ENCODE measurements around the gene CALN1. TPM values are rescaled to one million over a fixed set of nuclear protein-coding genes. Genes with fewer than 3 reads are reported as not detected.

CALN1 gene
- total and polyA plus RNA-seq, 7 donors: under 0.01 TPM; not detected in 5

DNA sequence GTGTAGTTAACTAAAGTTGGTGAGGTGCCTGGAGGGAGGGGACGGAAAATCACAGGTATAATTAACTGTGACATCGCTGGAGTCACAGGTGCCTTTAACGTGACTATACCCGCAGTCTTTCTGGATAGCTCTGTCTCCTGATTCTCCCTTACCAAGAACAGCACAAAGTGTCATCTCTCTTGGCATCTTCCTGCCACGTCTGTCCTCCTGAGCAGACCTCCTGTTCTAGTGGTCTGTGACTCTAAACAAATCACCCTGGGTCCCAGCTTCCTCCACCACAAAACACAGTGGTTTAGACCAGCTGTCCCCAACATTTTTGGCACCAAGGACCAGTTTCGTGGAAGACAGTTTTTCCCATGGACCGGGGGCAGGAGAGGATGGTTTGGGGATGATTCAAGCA is 90.5 kb downstream of the CALN1 start:
- H3K9me3 ChIP-seq: no peaks in the 10 kb centered on the region
- no peak overlapping the region for H3K27ac ChIP-seq
- H3K4me3 ChIP-seq: no peak overlapping the region
- H3K27me3 ChIP-seq: no peaks in the 10 kb centered on the region
- TF ChIP-seq POLR2A (IDR thresholded peaks at IDR 0.05) (no peak), EP300 (IDR thresholded peaks at IDR 0.05) (no peak), POLR2AphosphoS5 (IDR thresholded peaks at IDR 0.05) (no peak)
- TF ChIP-seq, protein P1, sequence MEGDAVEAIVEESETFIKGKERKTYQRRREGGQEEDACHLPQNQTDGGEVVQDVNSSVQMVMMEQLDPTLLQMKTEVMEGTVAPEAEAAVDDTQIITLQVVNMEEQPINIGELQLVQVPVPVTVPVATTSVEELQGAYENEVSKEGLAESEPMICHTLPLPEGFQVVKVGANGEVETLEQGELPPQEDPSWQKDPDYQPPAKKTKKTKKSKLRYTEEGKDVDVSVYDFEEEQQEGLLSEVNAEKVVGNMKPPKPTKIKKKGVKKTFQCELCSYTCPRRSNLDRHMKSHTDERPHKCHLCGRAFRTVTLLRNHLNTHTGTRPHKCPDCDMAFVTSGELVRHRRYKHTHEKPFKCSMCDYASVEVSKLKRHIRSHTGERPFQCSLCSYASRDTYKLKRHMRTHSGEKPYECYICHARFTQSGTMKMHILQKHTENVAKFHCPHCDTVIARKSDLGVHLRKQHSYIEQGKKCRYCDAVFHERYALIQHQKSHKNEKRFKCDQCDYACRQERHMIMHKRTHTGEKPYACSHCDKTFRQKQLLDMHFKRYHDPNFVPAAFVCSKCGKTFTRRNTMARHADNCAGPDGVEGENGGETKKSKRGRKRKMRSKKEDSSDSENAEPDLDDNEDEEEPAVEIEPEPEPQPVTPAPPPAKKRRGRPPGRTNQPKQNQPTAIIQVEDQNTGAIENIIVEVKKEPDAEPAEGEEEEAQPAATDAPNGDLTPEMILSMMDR (IDR thresholded peaks at IDR 0.05): no peak
- 74 to 82% methylated on average over 7 of the region's 7 CpGs for WGBS, 2 donors
- H3K4me1 ChIP-seq: no peaks in the 10 kb centered on the region
- H3K36me3 ChIP-seq: no peaks in the 10 kb centered on the region
- DNase-seq: no peak
- intact Hi-C loops (cut with DNase I): no loop called here

DNA sequence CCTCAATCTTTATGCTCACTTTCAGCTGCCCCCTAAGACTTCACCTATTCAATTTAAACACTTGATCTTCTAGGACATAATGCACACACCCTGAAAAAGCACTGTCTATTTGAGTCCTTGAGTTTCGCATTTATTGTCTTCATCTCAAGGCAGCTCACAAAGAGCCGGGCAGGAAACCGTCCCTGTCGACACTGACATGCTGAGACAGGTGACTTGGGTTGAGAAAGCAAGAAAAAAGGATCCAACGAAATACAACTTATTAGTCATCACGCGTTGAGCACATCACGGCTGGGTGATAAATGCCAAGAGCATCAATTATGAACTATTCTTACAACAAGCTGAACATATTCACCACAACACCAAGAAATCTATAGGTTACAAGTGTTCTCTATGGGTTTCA is 91.1 kb downstream of the CALN1 start:
- no peak for DNase-seq
- Histone ChIP-seq H3K9me3 (no peaks in the 10 kb centered on the region), H3K27ac (no peak overlapping the region), H3K27me3 (no peaks in the 10 kb centered on the region), H3K4me1 (no peaks in the 10 kb centered on the region), H3K36me3 (no peaks in the 10 kb centered on the region), H3K4me3 (no peak overlapping the region)
- TF ChIP-seq EP300 (IDR thresholded peaks at IDR 0.05) (no peak), POLR2AphosphoS5 (IDR thresholded peaks at IDR 0.05) (no peak)
- WGBS, 2 donors: 85 to 87% methylated on average over 8 of the region's 8 CpGs
- intact Hi-C loops (cut with DNase I): no loop called here

- Histone ChIP-seq H3K27me3 (no peaks in the 10 kb centered on the region), H3K36me3 (no peaks in the 10 kb centered on the region), H3K27ac (no peak overlapping the region), H3K4me1 (no peaks in the 10 kb centered on the region), H3K4me3 (no peak overlapping the region), H3K9me3 (no peaks in the 10 kb centered on the region)
- intact Hi-C loops (cut with DNase I): no loop called here
- DNase-seq: no peak
- TF ChIP-seq, protein P1 (IDR thresholded peaks at IDR 0.05): no peak
- no peak for TF ChIP-seq EP300 (IDR thresholded peaks at IDR 0.05)
- no peak for TF ChIP-seq POLR2A (IDR thresholded peaks at IDR 0.05)
- TF ChIP-seq POLR2AphosphoS5 (IDR thresholded peaks at IDR 0.05): no peak
- 42 to 44% methylated on average over 2 of the region's 2 CpGs for WGBS, 2 donors
These were observed 94.8 kb downstream of the CALN1 start for GRCh38 chr7:72317341-72317740.

DNA sequence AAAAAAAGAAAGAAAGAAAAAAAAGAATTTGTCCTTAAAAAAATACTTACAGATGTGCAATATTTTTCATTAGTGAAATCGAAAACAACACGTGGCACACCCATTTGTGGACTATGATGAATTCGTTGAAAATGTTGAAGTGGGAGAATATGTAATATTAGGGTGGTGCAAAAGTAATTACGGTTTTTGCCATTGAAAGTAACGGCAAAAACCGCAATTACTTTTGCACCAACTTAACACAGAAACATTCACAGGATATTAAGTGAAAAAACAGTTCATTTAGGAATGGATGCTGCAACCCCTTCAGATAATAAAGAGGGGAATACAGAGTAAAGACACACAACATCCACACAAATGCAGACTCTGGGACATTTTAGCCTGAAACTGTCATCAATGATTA is 96.0 kb downstream of the CALN1 start:
- no peak overlapping the region for H3K27ac ChIP-seq
- WGBS, 2 donors: 88 to 90% methylated on average over 6 of the region's 6 CpGs
- H3K4me3 ChIP-seq: no peak overlapping the region
- no peak for DNase-seq
- no peaks in the 10 kb centered on the region for H3K9me3 ChIP-seq
- H3K27me3 ChIP-seq: no peaks in the 10 kb centered on the region
- H3K36me3 ChIP-seq: no peaks in the 10 kb centered on the region
- intact Hi-C loops (cut with DNase I): no loop called here
- TF ChIP-seq POLR2A (IDR thresholded peaks at IDR 0.05) (no peak), POLR2AphosphoS5 (IDR thresholded peaks at IDR 0.05) (no peak)
- no peaks in the 10 kb centered on the region for H3K4me1 ChIP-seq

- H3K36me3 ChIP-seq: no peaks in the 10 kb centered on the region
- H3K27ac ChIP-seq: no peak overlapping the region
- no peaks in the 10 kb centered on the region for H3K9me3 ChIP-seq
- no peak for TF ChIP-seq POLR2AphosphoS5 (IDR thresholded peaks at IDR 0.05)
- TF ChIP-seq, protein P1 (IDR thresholded peaks at IDR 0.05): no peak
- no peak overlapping the region for H3K4me3 ChIP-seq
- DNase-seq: no peak
- no peaks in the 10 kb centered on the region for H3K27me3 ChIP-seq
- intact Hi-C loops (cut with DNase I): no loop called here
- H3K4me1 ChIP-seq: no peaks in the 10 kb centered on the region
- WGBS, 2 donors: 69 to 76% methylated on average over 5 of the region's 5 CpGs
These were observed 98.2 kb downstream of the CALN1 start for GRCh38 chr7:72313906-72314305.

DNA sequence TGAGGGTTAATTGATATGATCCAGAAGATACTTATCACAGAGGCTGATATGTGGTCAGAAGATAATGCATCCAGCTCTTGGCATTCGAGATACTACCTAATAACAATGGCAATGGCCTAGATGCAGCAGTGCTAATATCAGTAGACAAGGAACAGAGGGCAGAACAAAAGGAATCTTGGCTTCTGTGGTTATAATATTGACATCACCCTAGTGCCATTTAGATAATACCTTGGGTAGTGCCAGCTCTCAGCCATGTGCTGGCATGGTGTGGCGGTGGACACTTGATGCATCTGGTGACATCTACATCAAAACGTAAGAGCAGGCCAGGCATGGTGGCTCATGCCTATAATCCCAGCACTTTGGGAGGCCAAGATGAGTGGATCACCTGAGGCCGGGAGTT is 101.8 kb downstream of the CALN1 start:
- 83 to 86% methylated on average over 4 of the region's 4 CpGs for WGBS, 2 donors
- DNase-seq: no peak
- no peaks in the 10 kb centered on the region for H3K9me3 ChIP-seq
- H3K4me1 ChIP-seq: no peaks in the 10 kb centered on the region
- TF ChIP-seq POLR2AphosphoS5 (IDR thresholded peaks at IDR 0.05) (no peak), POLR2A (IDR thresholded peaks at IDR 0.05) (no peak), EP300 (IDR thresholded peaks at IDR 0.05) (no peak)
- TF ChIP-seq, protein P1 (IDR thresholded peaks at IDR 0.05): no peak
- H3K36me3 ChIP-seq: no peaks in the 10 kb centered on the region
- intact Hi-C loops (cut with DNase I): no loop called here
- H3K4me3 ChIP-seq: no peak overlapping the region
- peaks cover 0 to 3% (median 0%) of the 10 kb centered on the region in 3 donors for H3K27me3 ChIP-seq
- no peak overlapping the region for H3K27ac ChIP-seq
